Frontal cortex (tissue), 4 donors: Measurements from ENCODE around the gene KPNA3. TPM values are rescaled to one million over a fixed set of nuclear protein-coding genes. Genes with fewer than 3 reads are reported as not detected.
A peak's percentile ranks its signal among the peaks of the same experiment; 100 is the strongest.
"Not testable (repeated sequence)": the region's sequence is repeated elsewhere in the genome, so short reads cannot be mapped to it uniquely, and the experiment has no call there.

Experiments
- DNase-seq, 2 donors: peaks; one replicate each; pipeline ENCODE4 v3.0.0; 2012; ENCODE audit warnings: low spot score in 2 of 2
- FAIRE-seq: peaks from 2 replicates; lab custom pipeline; 2012; peaks lifted over from hg19 to GRCh38; lab: Jason Lieb, UNC
- total RNA-seq: library from RNA; depleted of rRNA; stranded (reverse); fragments of >200 nt; gene quantifications from one replicate; pipeline ENCODE4 v1.2.3, GENCODE V29; 2014
- donor health status: control.
- donor health status: control.
- donor health status: control.

KPNA3 gene
- total RNA-seq, 1 donor from 2014 or later = 66.9 TPM

GRCh38 chr13:49810567-49811526 lies 18.4 kb upstream of the KPNA3 start:
- no peak for FAIRE-seq
- no peak for DNase-seq

DNA sequence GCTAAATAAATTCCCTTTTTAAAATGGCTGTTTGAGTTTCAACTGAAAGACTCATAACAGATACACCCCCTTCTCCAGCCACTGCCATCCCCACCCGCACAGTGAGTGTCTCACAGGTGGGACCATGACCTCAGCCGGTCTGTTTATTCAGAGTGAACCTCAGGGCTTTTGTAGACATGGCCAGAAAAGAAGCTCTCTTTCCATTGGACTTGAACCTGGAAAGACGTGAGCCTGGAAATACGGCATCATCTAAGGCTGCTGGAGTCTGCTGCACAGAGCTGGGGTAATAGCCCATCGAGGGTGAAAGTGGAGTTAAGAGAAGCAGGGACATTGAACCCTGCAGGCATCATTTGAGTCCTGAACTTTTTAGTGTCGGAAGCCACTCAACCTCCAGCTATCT lies 15.2 kb upstream of the KPNA3 start:
- no peak for DNase-seq
- no peak for FAIRE-seq

- DNase-seq = no peak
- no peak for FAIRE-seq
These were observed 13.6 kb upstream of the KPNA3 start for GRCh38 chr13:49806126-49806536.

GRCh38 chr13:49803047-49803446 lies 10.6 kb upstream of the KPNA3 start:
- not testable (repeated sequence) for FAIRE-seq, DNase-seq

GRCh38 chr13:49802426-49802825 lies 9.9 kb upstream of the KPNA3 start:
- FAIRE-seq (no peak), DNase-seq (no peak)

- FAIRE-seq = no peak
- DNase-seq = peak in 1 of 2 donors; percentile 38
These were observed 552 bp downstream of the KPNA3 start for GRCh38 chr13:49791711-49792549.

- no peak for FAIRE-seq
- DNase-seq = peak; percentile 10 to 20
These were observed 1.2 kb downstream of the KPNA3 start for GRCh38 chr13:49791315-49791710.

GRCh38 chr13:49789968-49790367 lies 2.5 kb downstream of the KPNA3 start:
- FAIRE-seq = no peak

GRCh38 chr13:49786401-49787008 lies 6.0 kb downstream of the KPNA3 start:
- no peak for FAIRE-seq

More at GRCh38 chr13:49789968-49790367, 2.5 kb downstream of the KPNA3 start:
- DNase-seq = no peak

GRCh38 chr13:49784886-49785570 lies 7.5 kb downstream of the KPNA3 start:
- no peak for DNase-seq
- FAIRE-seq = no peak

More at GRCh38 chr13:49786401-49787008, 6.0 kb downstream of the KPNA3 start:
- no peak for DNase-seq

GRCh38 chr13:49783865-49784264 lies 8.6 kb downstream of the KPNA3 start:
- DNase-seq (no peak), FAIRE-seq (no peak)

- no peak for FAIRE-seq
- DNase-seq = no peak
These were observed 9.7 kb downstream of the KPNA3 start for GRCh38 chr13:49782784-49783183.

DNA sequence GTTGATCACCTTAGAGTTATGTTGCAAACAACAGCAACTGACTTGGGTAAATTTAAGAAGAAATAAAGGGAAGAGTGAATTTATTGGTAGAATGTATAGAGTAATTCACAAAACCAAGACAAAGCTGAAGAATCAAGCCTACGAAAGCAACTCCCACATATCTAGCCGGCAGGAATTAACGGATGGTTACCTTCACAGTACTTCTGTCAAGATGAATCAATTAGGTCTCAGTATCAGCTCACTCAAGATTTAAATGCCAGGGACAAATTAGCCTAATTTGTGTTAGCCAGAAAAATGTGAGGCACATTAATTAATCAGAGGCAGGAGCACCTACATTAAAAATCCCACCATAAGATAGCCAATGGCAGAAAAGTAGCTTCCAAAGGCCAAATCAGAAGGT lies 10.7 kb downstream of the KPNA3 start:
- no peak for DNase-seq
- FAIRE-seq = no peak

DNA sequence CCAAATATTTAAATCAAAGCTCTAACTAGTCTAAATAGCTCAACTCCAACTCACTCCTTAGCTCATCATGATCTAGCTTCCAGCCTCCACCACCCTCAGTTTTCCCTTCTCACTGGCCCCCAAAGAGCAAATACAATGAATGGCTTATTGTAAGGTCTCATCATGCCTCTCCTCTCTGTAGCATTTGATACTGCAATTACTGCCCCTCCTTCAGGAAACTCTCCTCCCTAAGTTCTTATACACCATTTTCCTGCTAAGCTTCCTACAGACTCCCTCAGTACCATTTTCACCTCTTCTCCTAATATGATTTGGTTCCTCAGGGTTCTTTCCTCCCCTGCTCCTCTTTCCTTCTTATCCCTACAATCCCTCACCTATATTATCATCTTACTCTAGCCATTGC lies 12.8 kb downstream of the KPNA3 start:
- DNase-seq (no peak), FAIRE-seq (no peak)

DNA sequence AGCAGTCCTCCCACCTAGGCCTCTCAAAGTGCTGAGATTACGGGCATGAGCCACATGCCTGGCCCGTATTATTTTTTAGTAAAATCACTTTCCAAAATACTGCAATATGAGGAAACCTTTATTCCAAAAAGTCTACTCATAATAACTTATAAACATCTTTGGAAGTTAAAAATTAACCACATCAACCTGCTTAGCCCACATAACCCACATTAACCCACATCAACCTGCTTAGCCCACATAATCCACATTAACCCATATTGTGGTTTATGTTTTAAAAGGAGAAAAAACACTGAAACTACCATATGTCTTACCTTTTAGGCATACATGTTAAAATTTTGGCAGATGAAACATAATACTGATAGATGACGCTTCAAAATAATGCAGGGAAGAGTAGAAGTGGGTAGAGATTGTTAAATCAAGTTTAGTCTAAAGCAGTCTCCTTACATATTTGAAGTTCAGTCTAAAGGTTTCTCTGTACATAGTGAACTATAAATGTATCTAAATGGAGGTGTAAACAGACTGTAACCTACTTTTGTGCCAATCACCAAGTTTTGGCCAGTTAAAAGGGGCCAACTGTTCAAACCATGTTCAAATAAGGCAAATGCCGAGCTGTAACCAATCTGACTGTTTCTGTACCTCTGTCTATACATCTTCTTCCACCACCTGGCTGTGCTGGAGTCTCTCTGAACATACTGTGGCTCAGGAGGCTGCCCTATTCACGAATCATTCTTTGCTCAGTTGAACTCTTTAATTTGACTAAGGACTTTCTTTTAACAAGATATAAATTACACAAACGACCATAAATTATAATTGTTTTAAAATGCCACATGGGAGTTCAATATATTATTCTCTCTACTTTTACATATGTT lies 14.5 kb downstream of the KPNA3 start:
- FAIRE-seq = no peak
- no peak for DNase-seq

DNA sequence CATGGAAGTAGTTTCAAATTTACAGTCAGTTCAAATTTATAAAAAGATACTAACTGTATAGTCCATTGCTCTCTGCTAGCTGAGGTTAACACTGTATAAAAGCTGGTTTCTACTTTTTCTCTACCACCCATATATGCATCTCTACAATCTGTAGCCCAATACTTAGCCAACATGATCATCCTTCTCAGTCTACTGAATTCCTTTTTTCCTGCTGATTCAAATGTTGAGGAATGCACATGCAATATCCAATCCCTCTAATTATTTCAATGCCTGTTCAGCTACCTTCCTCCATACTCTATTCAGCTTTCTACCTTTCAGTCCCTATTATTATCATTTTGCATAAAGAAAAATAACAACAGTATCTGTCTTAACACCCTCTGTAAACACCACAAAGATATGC lies 15.6 kb downstream of the KPNA3 start:
- no peak for DNase-seq
- no peak for FAIRE-seq

DNA sequence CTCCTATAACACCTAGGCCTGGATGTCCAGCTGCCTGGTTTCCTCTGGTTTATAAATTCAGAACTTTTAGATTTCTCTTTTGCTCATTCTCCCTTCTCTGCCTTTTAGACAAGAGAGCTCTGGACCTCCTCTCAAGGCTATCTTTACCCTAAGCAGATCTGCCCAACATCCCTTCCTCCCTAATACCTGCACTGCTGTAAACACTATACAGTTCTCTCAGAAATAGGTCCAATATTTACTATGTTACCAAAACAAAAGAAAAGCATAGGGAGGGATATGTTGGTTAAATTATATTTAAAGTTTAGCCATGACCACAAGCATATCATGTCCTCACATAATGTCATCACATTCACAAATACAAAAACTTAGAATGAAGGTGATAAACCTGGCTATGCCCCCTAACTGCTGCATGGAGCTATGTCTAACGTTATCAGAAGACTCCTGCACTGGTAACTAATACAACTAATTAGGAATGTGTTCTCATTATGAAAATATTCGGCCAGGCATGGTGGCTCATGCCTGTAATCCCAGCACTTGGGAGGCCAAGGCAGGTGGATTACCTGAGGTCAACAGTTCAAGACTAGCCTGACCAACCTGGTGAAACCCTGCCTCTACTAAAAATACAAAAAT lies 18.0 kb downstream of the KPNA3 start:
- DNase-seq (no peak), FAIRE-seq (no peak)

GRCh38 chr13:49772828-49773227 lies 19.7 kb downstream of the KPNA3 start:
- FAIRE-seq (no peak), DNase-seq (no peak)
